Astrocyte of the spinal cord (primary cell): ENCODE data around the gene TNFRSF1A.

Experiments
- DNase-seq: peaks from one replicate; pipeline ENCODE4 v3.0.0; 2011; ENCODE audit warnings: low read depth, low spot score
- H3K4me3 ChIP-seq: 2 replicates; pipeline ENCODE4 v1.5.1; 2011; ENCODE audit warnings: low read depth, mild to moderate bottlenecking, low read length, moderate library complexity
- in situ Hi-C: cut with HindIII; loops from 2 replicates; pipeline ENCODE4 v1.10.0; 2017; ENCODE audit warnings: low sequenced_read_pairs
- TF ChIP-seq, protein P1 (sequence below): IDR thresholded peaks from 2 replicates; pipeline ENCODE4 v1.5.1; 2012; ENCODE audit warnings: low read depth, mild to moderate bottlenecking, low read length, inconsistent platforms

The TNFRSF1A gene

GRCh38 chr12:6312529-6313325, 29.1 kb downstream of the TNFRSF1A start:
- in situ Hi-C loops: loop anchor here (25.0 kb wide), 1 partner anchor 150 kb away; the partner anchor contains the start of genes TAPBPL and VAMP1
- DNase-seq: no peak
- H3K4me3 ChIP-seq: no peak overlapping the region
- TF ChIP-seq, protein P1, sequence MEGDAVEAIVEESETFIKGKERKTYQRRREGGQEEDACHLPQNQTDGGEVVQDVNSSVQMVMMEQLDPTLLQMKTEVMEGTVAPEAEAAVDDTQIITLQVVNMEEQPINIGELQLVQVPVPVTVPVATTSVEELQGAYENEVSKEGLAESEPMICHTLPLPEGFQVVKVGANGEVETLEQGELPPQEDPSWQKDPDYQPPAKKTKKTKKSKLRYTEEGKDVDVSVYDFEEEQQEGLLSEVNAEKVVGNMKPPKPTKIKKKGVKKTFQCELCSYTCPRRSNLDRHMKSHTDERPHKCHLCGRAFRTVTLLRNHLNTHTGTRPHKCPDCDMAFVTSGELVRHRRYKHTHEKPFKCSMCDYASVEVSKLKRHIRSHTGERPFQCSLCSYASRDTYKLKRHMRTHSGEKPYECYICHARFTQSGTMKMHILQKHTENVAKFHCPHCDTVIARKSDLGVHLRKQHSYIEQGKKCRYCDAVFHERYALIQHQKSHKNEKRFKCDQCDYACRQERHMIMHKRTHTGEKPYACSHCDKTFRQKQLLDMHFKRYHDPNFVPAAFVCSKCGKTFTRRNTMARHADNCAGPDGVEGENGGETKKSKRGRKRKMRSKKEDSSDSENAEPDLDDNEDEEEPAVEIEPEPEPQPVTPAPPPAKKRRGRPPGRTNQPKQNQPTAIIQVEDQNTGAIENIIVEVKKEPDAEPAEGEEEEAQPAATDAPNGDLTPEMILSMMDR: no peak

DNA sequence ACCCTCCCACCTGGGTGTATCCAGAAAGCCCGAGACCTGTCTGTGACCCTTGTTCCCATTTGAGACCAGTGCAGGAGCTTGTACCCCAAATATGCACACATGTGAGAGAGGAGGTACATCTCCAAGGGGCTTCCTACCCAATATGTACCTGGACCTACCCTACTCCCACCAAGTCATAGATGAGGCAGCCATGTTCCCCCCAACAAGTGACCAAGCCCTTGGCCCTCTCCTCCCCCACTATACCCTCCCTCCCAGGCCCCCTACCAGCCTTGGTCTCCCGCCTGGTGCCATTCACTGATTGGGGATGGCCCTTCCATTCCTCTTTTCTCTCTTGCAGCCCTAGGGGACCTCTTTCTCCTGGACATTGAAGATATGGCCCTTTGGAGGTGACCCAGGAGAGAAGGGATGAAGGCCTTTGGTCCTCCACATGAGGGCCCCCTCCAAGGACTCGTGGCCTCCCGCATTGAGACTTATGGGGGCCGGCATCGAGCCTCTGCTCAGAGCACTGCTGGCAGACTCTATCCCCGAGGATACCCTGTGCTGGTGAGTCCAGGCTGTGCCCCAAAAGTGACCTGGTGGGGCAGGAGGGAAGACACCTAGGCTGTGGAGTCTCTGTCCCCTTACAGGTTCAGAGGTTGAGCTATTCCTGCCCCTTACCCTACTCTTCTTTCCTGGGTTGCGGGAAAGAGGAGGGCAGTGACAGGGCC, 29.9 kb downstream of the TNFRSF1A start:
- H3K4me3 ChIP-seq: no peak overlapping the region
- in situ Hi-C loops: loop anchor here (25.0 kb wide), 1 partner anchor 150 kb away; the partner anchor contains the start of genes TAPBPL and VAMP1
- TF ChIP-seq, protein P1: no peak
- DNase-seq: no peak

GRCh38 chr12:6310771-6311610, 30.9 kb downstream of the TNFRSF1A start:
- DNase-seq: no peak
- TF ChIP-seq, protein P1: no peak
- H3K4me3 ChIP-seq: no peak overlapping the region
- in situ Hi-C loops: loop anchor here (25.0 kb wide), 1 partner anchor 151 kb away; the partner anchor contains the start of genes TAPBPL and VAMP1

GRCh38 chr12:6307529-6307928, 34.3 kb downstream of the TNFRSF1A start:
- in situ Hi-C loops: loop anchor here (25.0 kb wide), 1 partner anchor 155 kb away; the partner anchor contains the start of genes TAPBPL and VAMP1
- H3K4me3 ChIP-seq: no peak overlapping the region
- TF ChIP-seq, protein P1: no peak
- DNase-seq: no peak

GRCh38 chr12:6306599-6307220, 35.2 kb downstream of the TNFRSF1A start:
- no peak for DNase-seq
- H3K4me3 ChIP-seq: no peak overlapping the region
- in situ Hi-C loops: loop anchor here (25.0 kb wide), 1 partner anchor 156 kb away; the partner anchor contains the start of genes TAPBPL and VAMP1
- TF ChIP-seq, protein P1: no peak
